Fibroblast of skin of right quadriceps (primary cell): ENCODE data around the gene EN2.
"Not testable (repeated sequence)": the region's sequence is repeated elsewhere in the genome, so short reads cannot be mapped to it uniquely, and the experiment has no call there.

ENCODE experiments used
- DNase-seq: peaks from one replicate; pipeline ENCODE4 v3.0.0-alpha.2; 2013

EN2 gene

DNA sequence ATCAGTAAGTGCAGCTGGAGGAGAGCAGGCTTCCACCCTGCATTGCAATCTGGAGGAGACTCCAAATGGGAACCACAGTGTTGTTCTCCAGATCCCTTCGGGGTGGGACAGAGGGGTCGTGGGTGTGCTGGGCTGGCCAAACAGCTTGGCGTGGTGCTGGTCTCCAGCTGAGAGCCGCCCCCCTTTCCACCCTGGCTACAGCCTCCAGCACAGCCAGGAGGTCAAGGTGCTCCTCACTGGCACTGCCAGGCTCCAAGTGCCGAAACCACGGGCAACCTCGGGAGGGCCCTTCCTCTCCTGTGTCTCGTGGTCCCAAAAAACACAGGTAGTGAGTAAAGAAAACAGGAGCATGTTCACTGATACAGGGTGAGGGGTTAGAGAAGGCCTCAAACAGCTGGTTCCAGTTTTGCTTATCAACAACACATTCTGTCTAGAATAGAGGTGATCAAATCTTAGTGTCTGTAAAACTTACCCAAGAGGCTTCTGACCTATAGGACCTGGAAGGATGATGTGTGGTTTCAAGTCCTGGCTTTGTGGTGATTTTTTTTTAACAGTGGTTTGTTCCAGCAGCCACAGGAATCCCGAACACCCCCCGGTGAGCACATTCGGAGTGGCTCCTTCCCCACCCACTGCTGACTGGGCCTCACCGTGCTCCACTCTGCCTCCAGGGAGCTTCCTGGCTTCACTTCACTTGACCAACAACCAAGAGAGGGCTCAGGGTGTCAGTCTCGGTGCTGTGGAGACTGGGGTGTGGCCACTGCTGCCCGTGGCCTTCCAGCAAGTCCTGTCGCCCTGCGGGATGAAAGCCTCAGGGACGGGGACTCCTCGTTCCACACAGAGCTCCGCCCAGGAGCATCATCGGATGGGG is 31.2 kb upstream of the EN2 start:
- no peak for DNase-seq

DNA sequence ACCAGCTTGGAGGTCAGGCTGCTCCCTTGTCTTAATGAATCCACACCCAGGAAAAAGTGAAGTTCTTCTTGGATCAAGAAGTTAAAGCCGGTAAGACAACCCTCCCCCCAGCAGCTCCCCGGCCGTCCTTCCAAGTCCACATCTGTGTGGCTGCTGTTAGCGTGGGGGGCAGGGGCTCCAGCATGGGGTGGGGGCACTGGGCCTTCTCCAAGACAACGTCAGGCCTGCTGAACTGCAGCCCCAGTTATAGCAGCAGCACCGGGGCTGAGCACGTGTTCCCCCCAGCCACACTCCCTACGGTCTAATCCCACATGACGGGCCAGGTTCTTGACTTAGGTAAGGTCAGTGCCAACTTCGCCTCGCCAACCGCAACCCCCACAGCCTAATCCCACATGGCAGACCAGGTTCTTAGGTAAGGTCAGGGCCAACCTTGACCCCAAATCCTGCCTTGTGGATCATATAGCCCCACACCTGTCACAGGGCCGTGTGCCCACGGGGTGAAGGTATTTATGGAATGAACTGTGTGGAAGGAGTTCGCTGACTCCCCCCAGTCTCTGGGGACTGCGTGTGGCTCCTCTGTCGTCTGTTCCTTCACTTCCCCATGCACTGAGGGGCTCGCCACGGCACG is 30.4 kb upstream of the EN2 start:
- no peak for DNase-seq

DNA sequence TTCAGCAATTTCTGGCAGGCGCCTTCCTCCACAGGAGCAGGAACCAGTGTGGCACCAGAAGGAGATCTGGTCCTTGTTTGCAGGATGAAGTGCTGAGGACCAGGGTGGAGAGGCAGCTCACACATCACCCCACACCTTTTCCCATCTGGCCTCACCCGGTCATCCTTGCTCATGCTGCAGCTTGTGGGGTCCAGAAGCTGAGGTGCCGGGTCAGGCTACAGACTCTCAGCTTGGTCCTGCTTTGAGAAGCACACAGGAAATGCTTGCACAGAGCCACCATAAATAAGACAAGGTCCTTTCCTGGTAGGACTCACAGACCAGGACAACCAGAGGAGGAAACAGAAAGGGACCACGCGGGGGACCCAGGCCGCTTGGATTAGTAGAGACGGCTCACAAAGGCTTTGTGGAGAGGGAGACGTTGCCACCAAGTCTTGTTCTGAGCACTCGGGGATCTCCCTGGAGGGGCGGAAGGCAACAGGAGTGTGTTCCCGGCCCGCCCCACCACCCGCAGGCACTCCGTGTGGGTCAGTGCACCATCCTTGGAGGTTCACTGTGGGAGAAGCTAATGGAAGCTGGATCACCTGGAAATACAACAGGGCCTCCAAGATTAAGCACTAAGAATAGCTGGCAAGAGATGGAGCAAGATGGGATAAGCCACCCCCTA is 29.6 kb upstream of the EN2 start:
- DNase-seq, result no peak

DNA sequence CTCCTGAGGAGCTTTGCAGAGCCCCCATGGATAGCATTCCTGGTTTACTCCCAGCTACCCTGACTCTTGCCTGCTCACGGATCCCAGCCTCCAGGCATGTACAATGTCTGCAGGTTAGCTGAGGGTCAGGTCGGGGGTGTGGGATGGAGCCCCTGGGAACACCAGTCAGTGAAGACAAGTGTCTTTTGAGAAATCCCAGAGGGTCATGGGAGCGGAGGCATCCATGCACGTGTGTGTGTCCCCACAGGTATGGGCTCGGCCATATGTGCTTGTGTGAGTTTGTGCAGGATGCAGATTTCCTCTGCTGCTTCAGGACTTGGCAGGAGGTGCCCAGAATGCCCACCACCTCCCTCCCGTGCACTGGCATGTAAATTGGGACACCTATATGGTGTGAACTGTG is 28.3 kb upstream of the EN2 start:
- no peak for DNase-seq

DNA sequence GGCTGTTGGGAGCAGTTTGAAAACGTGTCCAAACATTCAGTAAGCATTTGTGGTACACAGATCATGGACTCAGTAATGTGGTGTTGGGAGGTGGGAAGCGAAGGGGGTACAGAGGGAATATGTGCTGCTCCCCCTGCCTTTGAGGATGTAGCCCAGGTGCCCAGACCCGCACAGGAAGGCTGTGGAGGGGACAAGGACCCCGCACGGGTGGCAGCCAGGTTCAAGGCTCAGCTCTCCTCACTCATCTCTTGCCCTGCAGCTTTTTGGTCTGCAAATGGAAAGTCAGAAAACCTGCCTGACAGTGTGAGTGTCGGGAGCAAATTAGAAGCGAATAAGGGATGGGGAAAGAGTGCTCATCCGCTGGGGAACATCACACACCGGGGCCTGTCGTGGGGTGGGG is 27.3 kb upstream of the EN2 start:
- no peak for DNase-seq

DNA sequence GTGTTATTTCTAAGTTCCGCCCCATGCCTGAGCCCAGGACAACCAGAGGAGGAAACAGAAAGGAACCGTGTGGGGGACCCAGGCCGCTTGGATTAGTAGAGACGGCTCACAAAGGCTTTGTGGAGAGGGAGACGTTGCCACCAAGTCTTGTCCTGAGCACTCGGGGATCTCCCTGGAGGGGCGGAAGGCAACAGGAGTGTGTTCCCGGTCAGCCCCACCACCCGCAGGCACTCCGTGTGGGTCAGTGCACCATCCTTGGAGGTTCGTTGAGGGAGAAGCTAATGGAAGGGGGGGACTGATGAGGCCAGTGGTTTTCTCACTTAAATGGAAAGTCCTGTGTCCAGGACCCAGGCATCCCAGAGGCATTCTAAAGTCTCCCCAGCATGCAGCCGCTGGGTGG is 26.7 kb upstream of the EN2 start:
- DNase-seq, result no peak

DNA sequence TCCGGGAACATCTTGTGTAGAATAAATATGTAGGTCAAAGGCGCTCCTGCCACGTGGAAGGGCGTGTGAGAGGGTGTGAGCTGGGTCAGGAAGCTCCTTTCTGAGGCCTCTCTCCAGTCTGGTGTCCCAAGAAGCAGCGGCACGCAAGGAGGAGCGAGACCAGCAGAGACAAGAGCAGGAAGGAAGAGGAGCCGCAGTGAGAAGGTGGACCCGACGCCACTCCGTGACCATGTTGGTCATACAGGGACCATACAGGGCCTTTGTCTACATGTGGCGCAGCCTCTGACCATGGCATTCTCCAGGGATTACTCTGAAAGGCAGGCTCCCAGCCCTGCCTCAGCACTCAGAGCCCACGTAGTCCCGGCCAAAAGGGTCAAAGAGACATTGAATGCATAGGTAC is 26.2 kb upstream of the EN2 start:
- DNase-seq, result no peak

DNA sequence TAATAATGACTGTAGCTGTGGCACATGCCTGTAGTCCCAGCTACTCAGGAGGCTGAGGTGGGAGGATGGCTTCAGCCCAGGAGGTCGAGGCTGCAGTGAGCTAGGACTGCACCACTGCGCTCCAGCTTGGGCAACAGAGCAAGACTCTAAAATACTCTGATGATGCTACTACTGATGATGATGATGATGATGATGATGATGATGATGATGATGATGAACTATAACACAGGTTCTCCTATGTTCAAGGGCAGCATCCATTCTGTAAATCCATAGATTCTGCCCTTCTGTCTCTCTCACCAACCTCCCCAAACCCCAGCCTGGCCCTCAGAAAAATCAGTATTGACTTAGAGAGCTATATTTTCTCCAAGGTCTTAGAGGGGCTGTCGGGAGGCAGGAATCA is 22.8 kb upstream of the EN2 start:
- DNase-seq, result no peak

DNA sequence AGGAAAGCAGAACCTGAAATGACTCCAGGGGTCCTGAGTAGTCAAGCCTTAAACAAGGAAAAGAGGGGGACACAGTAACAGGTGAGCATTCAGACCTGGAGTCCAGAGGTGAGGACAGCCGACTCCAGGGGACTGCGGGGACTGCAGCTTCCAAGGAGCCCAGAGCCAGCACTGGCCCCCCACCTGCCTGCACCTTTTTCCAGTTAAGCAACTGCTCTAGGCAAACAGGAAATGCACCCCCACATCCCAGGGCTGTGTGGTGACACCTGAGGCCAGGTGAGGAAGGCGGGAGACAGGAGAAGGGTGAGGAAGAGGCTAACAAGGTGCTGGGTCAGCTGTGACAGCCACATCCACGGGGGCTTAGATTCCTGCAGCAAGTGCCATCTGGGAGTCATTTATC is 20.1 kb upstream of the EN2 start:
- DNase-seq, result no peak

DNA sequence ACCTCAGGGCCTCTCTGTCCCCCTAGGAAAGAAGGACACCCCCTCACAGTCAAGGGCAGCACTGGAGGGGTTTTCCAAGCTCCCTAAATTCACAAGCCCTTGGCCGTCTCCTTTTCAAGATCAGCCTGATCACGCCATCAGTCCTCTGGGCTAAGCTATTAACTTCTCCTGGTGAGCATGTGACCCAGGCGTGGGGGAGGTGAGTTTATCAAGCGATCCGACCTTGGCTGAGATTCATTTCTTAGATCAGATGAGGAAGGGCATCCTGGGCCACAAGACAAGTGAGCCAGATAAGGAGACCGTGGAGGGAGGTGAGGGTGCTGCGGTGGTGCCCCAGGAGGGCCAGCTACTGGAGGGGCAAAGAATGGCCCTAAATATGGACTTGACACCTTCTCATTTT is 19.2 kb upstream of the EN2 start:
- DNase-seq, result no peak

DNA sequence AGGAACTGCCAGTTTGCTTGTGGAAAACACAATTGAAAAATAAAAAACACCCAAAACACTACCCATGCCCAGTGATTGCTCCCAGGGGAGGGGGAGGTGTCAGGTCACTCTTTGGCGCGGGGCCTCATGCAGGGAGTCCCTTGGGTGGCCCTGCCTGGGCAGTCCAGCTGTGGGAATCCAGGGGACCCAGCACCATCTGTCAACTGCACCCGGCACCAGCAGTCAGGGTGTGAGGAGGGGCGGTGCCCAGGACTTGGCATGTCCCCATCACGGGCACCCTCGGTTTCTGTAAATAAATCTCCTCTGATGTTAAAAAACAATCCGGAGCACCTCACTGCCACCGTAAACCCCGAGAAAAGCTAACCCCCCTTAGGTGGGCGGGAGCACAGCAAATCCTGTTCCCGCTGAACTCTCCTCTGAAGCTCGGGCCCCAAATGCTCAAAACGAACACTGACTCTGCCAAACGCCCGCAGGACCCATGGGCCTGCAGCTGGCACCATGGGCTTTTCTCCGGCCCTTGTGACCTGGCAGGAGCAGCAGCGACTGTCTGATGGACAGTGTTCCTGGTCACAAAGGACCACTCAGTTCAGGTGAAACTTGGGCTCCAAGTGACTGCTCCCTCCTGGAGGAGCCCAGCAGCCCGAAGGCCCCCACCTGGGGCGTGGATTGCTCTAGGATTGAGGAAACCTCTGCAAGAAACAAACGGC is 18.5 kb upstream of the EN2 start:
- no peak for DNase-seq

DNA sequence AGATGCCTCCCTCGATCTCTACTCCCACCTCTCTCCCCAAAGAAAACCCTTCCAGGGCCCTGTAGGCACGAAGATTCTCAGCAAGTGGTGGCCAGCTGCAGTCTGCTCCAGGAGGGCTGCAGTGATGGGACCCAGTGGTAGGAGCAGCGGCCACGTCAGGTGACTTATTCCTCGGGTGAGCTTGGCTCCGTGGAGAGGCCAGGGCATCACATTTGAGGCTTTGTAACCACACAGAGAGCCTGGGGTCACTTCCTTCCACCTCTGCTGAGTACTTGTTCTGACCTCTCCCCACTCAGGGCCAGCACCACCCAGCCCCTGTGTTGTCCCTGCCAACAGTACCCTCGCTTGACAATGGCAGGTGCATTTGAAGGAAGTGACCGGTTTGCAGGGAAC is 17.9 kb upstream of the EN2 start:
- no peak for DNase-seq

DNA sequence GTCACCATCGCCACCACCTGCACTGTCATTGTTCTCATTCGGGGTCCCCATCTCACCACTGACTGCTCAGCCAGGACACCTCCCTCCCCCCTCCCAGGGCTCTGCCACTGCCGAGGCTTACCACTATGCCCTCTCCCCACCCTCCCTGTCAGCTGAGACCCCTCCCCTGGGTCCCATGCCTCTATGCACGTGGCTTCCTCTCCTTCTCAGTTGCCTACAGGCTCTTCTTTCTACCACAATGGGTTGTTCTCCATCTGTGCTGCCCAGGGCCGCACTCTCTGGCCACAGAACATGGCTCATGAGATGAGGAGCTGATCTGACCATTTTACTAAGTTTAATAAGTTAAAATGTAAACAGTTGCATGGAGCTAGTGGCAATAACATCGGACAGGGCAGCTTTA is 16.1 kb upstream of the EN2 start:
- no peak for DNase-seq

DNA sequence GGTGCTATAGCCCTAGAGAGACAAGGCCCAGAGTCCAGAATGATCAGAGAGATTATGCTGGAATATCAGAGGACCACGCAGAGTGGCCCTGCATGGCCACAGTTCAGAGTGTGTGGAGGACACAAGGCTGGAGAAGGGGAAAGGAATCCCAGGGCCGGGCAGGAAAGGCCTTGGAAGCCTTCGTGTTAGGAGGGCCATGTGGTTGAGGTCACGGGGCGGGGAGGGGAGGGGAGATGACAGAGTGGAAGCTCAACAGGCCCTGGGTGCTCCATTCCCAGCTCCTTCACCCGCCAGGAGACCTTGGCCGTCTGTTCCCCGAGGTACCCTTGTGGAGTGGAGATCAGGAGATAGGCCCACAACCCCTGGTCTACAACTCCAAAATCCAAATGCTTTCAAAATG is 13.2 kb upstream of the EN2 start:
- DNase-seq, result no peak

DNA sequence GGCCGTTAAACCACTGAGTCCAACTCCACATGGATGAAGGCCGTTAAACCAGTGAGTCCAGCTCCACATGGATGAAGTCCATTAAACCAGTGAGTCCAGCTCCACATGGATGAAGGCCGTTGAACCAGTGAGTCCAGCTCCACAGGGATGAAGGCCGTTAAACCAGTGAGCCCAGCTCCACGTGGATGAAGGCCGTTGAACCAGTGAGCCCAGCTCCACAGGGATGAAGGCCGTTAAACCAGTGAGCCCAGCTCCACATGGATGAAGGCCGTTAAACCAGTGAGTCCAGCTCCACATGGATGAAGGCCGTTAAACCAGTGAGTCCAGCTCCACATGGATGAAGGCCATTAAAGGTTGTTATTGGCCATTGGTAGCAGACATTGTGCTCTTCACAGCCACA is 12.3 kb upstream of the EN2 start:
- not testable (repeated sequence) for DNase-seq

DNA sequence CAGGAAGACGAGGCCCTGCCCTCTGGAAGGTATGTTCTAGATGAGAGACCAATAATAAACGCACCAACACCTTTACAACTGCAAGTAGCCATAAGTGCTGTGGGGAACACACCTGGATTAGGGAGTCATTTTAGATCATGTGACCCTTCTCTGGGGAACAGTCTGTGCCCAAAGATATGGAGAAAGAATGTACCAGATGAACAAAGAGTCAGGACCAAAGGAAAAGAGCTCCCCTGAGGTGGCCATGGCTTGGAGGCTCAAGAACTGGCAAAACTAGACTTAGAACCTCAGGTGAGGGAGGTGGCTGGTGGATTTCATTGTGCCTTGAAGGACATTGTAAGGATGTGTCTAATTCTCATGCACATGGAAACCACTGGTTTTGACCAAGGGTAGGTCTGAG is 10.3 kb upstream of the EN2 start:
- DNase-seq, result no peak

DNA sequence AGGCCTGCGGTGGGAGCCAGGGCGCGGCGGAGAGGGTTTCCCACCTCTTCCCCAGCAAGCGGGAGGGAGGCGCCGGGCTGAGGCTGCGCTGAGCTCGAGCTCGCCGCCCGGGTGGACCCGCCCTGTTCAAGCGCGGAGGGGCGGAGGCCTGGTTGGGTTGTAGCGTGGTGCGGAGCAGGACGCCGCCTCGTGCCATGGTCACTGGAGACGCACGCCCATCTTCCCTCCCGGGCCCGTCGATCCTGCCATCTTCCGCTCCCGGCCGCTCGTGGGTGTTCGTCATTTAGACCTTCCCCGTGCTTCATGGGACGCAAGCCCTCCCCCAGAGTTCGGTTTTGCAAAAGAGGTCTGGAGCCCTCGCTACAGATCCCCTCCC is 9.3 kb upstream of the EN2 start:
- no peak for DNase-seq

DNA sequence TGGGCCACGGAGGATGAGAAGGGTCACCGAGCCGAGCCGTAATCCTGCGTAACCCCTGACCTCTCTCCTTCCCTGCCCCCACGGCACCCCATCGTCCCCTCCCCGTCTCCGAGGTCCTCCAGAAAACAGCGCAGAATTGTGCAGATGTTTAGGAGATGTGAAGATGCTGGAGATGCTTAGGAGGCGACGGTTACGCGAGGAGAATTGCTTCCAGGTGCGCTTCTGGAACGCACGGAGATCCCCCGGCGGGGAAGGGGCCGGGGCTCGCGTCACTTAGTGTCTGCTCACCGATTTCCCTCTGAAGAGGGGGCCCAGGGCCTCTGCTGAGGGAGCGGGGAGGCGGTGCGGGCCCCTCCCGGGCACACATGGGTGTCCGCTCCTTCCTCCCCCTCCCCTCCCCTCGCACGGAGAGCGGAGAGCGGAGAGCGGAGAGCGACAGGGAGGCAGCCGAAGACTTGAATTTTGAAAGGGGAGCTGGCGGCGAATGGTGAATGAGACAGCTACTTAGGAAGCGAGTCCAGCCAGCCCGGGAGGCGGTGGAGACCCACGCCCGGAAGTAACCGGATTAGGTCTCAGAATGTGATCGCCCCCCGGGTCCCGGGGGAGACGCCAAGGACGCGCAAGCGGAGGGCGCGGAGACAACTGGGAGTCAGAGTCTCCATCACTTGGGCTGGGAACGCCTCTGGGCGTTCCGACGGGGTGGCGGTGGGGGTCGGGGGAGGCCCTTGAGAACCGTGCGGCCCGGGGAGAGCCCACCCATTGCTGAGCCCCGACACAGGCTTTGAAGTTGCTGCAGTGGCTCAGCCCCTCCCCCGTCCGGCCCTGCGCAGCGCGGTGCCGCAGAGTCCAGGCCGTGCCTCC is 8.7 kb upstream of the EN2 start:
- DNase-seq, result no peak

DNA sequence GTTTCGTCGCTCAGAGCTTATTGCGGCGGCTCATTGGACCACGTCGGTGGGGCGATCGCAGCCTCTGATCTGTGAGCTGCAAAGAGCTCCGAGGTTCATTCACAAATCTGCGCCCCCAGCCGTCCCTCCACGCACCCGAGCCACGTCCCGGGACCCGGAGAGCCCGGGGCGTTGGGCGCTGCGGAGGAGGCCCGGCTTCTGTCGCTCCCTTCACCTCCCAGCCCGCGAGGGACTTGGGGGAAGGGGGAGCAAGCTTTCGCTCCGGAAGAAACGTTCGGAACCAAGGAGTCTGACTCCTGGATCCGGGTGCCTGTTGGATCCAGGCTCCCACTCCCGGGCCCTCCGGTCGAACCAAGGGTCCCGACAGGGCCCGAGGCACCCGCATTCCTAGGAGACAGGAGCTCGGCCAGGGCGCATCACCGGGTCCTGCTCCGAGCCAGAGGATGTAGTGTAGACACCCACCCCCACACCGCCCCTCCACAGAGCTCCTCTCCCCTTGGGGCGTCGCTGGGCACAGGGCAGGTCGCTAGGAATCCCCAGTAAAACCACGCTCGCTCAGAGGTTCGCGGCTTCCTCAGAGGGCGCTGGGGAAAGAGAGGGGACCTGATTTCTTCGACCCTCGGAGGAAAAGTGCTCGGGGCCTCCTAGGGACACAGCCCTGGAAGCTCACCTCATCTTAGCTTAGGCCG is 7.9 kb upstream of the EN2 start:
- no peak for DNase-seq

DNA sequence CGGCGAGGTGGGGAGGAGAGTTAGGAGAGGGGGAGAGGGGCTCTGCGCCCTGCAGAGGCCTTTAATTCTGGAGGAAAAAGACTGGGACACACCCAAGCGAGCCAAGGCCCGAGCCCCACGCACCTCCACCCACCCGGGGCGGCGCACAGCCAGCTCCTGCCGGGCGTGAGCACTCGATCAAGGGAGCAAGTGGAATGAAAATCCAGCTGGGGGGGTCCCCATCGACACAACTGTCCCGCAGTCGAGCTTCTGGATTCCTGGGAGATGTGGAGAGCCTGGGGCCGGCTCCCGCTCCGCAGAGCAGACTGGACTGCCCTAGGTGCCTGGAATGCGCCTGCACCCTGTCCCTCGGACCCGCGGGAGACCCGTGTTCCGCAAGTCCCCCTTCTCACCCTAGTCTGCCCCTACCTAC is 7.4 kb upstream of the EN2 start:
- DNase-seq, result no peak

DNA sequence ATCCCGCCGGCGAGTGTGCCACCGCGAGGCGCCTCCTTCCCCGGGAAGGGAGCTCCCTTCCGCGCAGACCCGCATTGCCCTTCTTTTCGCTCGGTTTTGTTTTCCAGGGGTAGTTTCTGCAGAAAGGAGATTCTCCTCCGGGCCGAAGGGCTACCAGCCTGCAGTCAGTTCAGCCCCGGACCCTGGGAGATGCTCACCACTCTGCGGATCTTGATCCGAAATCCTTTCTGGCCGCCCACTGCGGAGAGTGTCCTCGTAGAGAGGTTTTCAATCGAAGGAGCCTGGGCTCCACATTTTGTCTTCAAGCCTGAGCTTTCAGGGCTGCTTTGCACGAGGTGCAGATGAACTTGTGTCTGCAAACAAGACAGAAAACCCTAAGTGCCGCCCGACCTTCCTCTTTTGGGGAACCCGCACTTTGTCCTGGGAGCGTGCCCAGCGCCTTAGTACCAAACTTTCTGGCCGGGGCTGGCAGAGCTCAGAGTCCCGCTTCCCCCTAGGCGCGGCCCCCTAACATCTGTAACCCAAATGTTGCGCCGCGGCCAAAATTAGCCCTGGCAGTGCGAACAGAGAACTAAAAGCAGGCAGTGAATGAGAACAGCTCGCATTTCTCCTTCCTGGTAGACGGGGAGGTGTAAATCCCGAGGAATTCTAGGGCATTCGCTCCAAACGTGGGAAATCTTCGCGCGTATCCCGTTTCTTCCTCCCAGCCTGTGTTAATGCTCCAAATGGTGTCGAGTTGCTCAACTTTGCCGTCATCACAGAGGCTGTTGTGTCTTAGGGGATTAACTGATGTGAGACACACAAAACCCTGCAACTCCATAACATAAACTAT is 6.7 kb upstream of the EN2 start:
- no peak for DNase-seq
